ENCODE data around the gene TSPAN4.

Gene TSPAN4

GRCh38 chr11:818396-819128, 24.1 kb upstream of the TSPAN4 start, which contains the start of gene PNPLA2:
PNPLA2 (plus strand) TSS chr11:818914; CDS start chr11:819719, 805 bp downstream.
- TF ChIP-seq GABPA (IDR thresholded peaks at IDR 0.05; ENCODE audit: low read depth) (no peak), SPI1 (IDR thresholded peaks at IDR 0.05; ENCODE audit: borderline replicate concordance, low read depth) (no peak)
- TF ChIP-seq, protein P1, sequence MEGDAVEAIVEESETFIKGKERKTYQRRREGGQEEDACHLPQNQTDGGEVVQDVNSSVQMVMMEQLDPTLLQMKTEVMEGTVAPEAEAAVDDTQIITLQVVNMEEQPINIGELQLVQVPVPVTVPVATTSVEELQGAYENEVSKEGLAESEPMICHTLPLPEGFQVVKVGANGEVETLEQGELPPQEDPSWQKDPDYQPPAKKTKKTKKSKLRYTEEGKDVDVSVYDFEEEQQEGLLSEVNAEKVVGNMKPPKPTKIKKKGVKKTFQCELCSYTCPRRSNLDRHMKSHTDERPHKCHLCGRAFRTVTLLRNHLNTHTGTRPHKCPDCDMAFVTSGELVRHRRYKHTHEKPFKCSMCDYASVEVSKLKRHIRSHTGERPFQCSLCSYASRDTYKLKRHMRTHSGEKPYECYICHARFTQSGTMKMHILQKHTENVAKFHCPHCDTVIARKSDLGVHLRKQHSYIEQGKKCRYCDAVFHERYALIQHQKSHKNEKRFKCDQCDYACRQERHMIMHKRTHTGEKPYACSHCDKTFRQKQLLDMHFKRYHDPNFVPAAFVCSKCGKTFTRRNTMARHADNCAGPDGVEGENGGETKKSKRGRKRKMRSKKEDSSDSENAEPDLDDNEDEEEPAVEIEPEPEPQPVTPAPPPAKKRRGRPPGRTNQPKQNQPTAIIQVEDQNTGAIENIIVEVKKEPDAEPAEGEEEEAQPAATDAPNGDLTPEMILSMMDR (IDR thresholded peaks at IDR 0.05; ENCODE audit: insufficient read depth, low read length) = no peak
- no peak for DNase-seq (ENCODE audit: low read depth in 1 of 2, low spot score in 1 of 2)
- no peaks in the 10 kb centered on the region for H3K27me3 ChIP-seq (ENCODE audit: insufficient read depth, poor library complexity, severe bottlenecking)
- peak within 1 kb of the TSS; percentile 70 for H3K4me3 ChIP-seq (replicated peaks; ENCODE audit: insufficient read depth, low read length)
- H3K27ac ChIP-seq (replicated peaks) = peak within 1 kb of the TSS; percentile 80

DNA sequence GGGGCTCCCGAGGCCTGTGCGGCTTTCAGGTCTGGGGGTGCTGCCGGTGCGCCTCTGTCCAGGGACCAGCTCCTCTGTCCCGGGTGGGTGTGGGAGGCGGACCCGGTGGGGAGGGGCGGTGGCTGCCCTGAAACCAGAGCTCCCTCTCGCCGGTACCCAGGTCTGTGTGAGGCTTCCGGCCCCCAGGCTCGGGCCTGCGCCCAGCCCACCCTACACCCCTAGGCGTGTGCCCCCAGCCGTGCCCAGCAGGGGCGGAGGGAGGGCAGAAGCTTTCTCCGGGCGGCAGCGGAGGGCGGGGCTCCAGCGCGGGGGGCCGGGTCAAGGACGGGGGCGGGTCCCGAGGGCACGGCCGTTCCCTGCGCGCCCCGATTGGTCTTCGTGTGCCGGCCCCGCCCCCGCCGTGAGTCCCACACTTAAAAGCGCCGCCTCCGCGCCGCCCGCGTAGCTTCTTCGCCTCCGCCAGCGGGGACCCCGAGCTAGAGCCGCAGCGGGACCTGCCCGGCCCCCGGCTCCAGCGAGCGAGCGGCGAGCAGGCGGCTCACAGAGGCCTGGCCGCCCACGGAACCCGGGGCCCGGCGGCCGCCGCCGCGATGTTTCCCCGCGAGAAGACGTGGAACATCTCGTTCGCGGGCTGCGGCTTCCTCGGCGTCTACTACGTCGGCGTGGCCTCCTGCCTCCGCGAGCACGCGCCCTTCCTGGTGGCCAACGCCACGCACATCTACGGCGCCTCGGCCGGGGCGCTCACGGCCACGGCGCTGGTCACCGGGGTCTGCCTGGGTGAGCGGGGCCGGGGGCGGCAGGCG, 23.3 kb upstream of the TSPAN4 start:
- TF ChIP-seq GABPA (IDR thresholded peaks at IDR 0.05; ENCODE audit: low read depth) = no peak
- TF ChIP-seq, protein P2, sequence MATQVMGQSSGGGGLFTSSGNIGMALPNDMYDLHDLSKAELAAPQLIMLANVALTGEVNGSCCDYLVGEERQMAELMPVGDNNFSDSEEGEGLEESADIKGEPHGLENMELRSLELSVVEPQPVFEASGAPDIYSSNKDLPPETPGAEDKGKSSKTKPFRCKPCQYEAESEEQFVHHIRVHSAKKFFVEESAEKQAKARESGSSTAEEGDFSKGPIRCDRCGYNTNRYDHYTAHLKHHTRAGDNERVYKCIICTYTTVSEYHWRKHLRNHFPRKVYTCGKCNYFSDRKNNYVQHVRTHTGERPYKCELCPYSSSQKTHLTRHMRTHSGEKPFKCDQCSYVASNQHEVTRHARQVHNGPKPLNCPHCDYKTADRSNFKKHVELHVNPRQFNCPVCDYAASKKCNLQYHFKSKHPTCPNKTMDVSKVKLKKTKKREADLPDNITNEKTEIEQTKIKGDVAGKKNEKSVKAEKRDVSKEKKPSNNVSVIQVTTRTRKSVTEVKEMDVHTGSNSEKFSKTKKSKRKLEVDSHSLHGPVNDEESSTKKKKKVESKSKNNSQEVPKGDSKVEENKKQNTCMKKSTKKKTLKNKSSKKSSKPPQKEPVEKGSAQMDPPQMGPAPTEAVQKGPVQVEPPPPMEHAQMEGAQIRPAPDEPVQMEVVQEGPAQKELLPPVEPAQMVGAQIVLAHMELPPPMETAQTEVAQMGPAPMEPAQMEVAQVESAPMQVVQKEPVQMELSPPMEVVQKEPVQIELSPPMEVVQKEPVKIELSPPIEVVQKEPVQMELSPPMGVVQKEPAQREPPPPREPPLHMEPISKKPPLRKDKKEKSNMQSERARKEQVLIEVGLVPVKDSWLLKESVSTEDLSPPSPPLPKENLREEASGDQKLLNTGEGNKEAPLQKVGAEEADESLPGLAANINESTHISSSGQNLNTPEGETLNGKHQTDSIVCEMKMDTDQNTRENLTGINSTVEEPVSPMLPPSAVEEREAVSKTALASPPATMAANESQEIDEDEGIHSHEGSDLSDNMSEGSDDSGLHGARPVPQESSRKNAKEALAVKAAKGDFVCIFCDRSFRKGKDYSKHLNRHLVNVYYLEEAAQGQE (IDR thresholded peaks at IDR 0.05; ENCODE audit: insufficient replicate concordance, low read depth) = peak; percentile 46
- TF ChIP-seq SPI1 (IDR thresholded peaks at IDR 0.05; ENCODE audit: borderline replicate concordance, low read depth) = no peak
- TF ChIP-seq, protein P1 (IDR thresholded peaks at IDR 0.05; ENCODE audit: insufficient read depth, low read length) = no peak
- TF ChIP-seq POLR2AphosphoS5 (IDR thresholded peaks at IDR 0.05; ENCODE audit: low read depth) = peak; percentile 55; the same call in 1 of the 2 replicates
- Histone ChIP-seq H3K4me3 (replicated peaks; ENCODE audit: insufficient read depth, low read length) (peak overlapping the region; percentile 70), H3K27ac (replicated peaks) (peak overlapping the region; percentile 80), H3K27me3 (ENCODE audit: insufficient read depth, poor library complexity, severe bottlenecking) (no peaks in the 10 kb centered on the region)
- peak in 1 of 2 experiments; percentile 87 for DNase-seq (ENCODE audit: low read depth in 1 of 2, low spot score in 1 of 2)

DNA sequence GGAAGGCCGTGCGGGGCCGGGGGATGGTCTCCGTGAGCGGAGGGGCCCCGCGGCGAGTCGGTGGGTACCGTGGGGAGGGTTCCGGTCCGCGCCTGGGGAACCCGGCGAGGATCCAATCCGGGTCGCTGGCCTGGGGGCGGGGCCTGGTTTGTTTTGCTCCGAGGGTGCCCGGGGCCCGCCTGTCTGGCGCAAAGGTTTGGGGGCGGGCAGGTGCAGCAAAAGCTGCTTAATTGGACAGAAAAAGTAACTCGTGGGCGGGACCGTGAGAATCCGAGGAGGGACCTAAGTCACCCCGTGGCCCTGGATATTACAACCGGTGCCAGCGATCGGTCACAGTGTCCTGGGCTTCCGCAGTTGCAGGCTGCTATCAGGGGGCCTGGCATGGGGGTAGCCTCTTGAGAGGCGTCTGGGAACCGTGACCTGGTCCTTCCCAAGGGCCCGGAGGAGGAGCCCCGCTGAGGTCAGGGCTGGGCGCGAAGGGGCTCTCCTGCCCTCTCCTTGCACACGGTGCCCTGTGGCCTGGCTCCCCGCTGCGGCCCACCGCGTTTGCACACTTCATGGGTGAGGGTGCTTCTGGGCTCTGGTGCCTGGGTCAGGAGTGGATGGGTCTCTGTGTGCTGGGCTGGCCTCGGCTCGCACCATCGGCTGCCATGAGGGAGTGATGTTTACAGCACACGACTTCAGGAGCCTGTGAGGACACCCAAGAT, 22.6 kb upstream of the TSPAN4 start:
- Histone ChIP-seq H3K27me3 (ENCODE audit: insufficient read depth, poor library complexity, severe bottlenecking) (no peaks in the 10 kb centered on the region), H3K27ac (replicated peaks) (peak overlapping the region; percentile 80), H3K4me3 (replicated peaks; ENCODE audit: insufficient read depth, low read length) (peak overlapping the region; percentile 70)
- peak; percentile 92 to 97 for DNase-seq (ENCODE audit: low read depth in 1 of 2, low spot score in 1 of 2)
- TF ChIP-seq SPI1 (IDR thresholded peaks at IDR 0.05; ENCODE audit: borderline replicate concordance, low read depth) = no peak
- 0 out of 2 replicates have a peak, but pooled peaks have one; percentile 19 for TF ChIP-seq GABPA (IDR thresholded peaks at IDR 0.05; ENCODE audit: low read depth)
- TF ChIP-seq, protein P1 (IDR thresholded peaks at IDR 0.05; ENCODE audit: insufficient read depth, low read length) = no peak
- peak; percentile 32; the same call in 1 of the 2 replicates for TF ChIP-seq POLR2AphosphoS5 (IDR thresholded peaks at IDR 0.05; ENCODE audit: low read depth)
